Lower leg skin (tissue), 3 donors: ENCODE measurements around the gene NUDT4B.
"Not testable (repeated sequence)": the region's sequence is repeated elsewhere in the genome, so short reads cannot be mapped to it uniquely, and the experiment has no call there.

Source experiments
- POLR2A ChIP-seq, 2 donors: fragments of 450-650 bp; IDR thresholded peaks; one replicate each; pipeline ENCODE4 v1.6.1; 2016 to 2017; ENCODE audit warnings: antibody characterized with exemption in 2 of 2, mild to moderate bottlenecking in 1 of 2, moderate library complexity in 1 of 2
- TF ChIP-seq, protein P1 (sequence below), 3 donors: fragments of 450-650 bp; IDR thresholded peaks; one replicate each; pipeline ENCODE4 v1.5.1; 2016; ENCODE audit warnings: antibody characterized with exemption in 3 of 3, mild to moderate bottlenecking in 3 of 3, moderate library complexity in 2 of 3

DNA sequence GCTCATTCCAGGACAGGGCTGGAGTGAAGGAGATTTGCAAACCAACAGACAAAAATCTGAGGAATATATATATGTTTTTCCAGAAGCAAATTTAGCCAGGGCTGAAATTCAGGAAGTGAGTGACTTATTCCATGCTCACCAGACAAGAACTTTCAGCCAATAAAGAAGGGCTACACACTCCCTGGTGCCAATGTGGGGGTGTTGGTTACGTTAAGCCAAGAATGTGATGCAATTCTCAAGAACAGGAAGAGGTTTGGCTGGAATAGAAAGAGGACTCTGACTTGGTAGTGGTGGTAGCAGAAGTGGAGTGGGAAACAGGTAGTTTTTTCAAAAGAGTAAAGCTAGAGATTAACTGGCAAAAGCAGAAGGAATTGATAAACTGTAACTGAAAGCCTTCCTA lies 11.6 kb downstream of the NUDT4B start:
- TF ChIP-seq, protein P1, sequence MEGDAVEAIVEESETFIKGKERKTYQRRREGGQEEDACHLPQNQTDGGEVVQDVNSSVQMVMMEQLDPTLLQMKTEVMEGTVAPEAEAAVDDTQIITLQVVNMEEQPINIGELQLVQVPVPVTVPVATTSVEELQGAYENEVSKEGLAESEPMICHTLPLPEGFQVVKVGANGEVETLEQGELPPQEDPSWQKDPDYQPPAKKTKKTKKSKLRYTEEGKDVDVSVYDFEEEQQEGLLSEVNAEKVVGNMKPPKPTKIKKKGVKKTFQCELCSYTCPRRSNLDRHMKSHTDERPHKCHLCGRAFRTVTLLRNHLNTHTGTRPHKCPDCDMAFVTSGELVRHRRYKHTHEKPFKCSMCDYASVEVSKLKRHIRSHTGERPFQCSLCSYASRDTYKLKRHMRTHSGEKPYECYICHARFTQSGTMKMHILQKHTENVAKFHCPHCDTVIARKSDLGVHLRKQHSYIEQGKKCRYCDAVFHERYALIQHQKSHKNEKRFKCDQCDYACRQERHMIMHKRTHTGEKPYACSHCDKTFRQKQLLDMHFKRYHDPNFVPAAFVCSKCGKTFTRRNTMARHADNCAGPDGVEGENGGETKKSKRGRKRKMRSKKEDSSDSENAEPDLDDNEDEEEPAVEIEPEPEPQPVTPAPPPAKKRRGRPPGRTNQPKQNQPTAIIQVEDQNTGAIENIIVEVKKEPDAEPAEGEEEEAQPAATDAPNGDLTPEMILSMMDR (IDR thresholded peaks at IDR 0.05), result not testable (repeated sequence)
- not testable (repeated sequence) for TF ChIP-seq POLR2A (IDR thresholded peaks at IDR 0.05)
